ENCODE measurements around the gene RBM39. TPM values are rescaled to one million over a fixed set of nuclear protein-coding genes. Genes with fewer than 3 reads are reported as not detected.
A peak's percentile ranks its signal among the peaks of the same experiment; 100 is the strongest.

Gene RBM39
- total RNA-seq, 2 experiments from 2014 or later, result 317 to 321 TPM

- no peak for DNase-seq
- Mint-ChIP-seq H3K27ac (peak overlapping the region; percentile 77), H3K4me3 (peak overlapping the region; percentile 13), H3K27me3 (no peaks in the 10 kb centered on the region), H3K36me3 (ENCODE audit: low read depth) (peaks cover 35% of the 10 kb centered on the region), H3K4me1 (ENCODE audit: low read depth) (peaks cover 53% of the 10 kb centered on the region), H3K9me3 (no peaks in the 10 kb centered on the region)
- TF ChIP-seq, protein P1, sequence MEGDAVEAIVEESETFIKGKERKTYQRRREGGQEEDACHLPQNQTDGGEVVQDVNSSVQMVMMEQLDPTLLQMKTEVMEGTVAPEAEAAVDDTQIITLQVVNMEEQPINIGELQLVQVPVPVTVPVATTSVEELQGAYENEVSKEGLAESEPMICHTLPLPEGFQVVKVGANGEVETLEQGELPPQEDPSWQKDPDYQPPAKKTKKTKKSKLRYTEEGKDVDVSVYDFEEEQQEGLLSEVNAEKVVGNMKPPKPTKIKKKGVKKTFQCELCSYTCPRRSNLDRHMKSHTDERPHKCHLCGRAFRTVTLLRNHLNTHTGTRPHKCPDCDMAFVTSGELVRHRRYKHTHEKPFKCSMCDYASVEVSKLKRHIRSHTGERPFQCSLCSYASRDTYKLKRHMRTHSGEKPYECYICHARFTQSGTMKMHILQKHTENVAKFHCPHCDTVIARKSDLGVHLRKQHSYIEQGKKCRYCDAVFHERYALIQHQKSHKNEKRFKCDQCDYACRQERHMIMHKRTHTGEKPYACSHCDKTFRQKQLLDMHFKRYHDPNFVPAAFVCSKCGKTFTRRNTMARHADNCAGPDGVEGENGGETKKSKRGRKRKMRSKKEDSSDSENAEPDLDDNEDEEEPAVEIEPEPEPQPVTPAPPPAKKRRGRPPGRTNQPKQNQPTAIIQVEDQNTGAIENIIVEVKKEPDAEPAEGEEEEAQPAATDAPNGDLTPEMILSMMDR (IDR thresholded peaks at IDR 0.05), result no peak
- no peak for ATAC-seq
- ChIA-PET POLR2A (interaction anchor here (0.7 to 9.1 kb wide), 4 partner anchors 15 to 85 kb away, joined by 3 to 163 read pairs (median 4); partner anchors contain the start of genes RBM39 and SPAG4), CTCF (interaction anchor here (0.7 to 3.7 kb wide), 2 partner anchors 37 to 125 kb away, joined by 3 to 22 read pairs; no protein-coding TSS in a partner anchor)
- intact Hi-C loops (cut with micrococcal nuclease), result no loop called here
Observed at GRCh38 chr20:35657271-35657670, 84.8 kb downstream of the RBM39 start.

DNA sequence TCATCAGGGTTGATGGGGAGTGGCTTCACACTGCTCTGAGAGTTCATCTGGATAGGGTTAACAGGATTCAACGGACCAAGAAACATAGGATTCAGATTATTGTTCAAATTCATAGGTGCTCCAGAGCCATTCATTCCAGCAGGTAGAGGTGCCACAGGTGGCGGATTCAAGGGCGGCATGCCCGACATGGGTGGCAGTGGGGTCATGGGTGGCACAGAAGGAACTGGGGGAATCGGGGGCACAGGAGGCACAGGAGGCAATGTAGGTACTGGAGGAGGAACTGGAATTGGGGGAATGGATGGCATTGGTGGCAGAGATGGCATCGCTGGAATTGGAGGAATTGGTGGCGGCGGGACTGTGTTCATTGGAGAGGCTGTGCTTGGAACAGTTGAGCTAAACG lies 87.6 kb downstream of the RBM39 start:
- Mint-ChIP-seq H3K4me1 (ENCODE audit: low read depth) (peaks cover 53% of the 10 kb centered on the region), H3K4me3 (no peak overlapping the region), H3K27ac (no peak overlapping the region), H3K9me3 (no peaks in the 10 kb centered on the region), H3K27me3 (no peaks in the 10 kb centered on the region), H3K36me3 (ENCODE audit: low read depth) (peaks cover 34% of the 10 kb centered on the region)
- TF ChIP-seq, protein P1 (IDR thresholded peaks at IDR 0.05), result no peak
- ChIA-PET CTCF (interaction anchor here (0.9 to 1.8 kb wide), 3 partner anchors 36 to 50 kb away, joined by 3 to 5 read pairs (median 4); no protein-coding TSS in a partner anchor), POLR2A (interaction anchor here (1.0 to 4.3 kb wide), 4 partner anchors 9 to 36 kb away, joined by 4 to 30 read pairs (median 10); partner anchors contain the start of genes CPNE1 and RBM12)
- ATAC-seq (no peak), DNase-seq (no peak)
- intact Hi-C loops (cut with micrococcal nuclease), result no loop called here

DNA sequence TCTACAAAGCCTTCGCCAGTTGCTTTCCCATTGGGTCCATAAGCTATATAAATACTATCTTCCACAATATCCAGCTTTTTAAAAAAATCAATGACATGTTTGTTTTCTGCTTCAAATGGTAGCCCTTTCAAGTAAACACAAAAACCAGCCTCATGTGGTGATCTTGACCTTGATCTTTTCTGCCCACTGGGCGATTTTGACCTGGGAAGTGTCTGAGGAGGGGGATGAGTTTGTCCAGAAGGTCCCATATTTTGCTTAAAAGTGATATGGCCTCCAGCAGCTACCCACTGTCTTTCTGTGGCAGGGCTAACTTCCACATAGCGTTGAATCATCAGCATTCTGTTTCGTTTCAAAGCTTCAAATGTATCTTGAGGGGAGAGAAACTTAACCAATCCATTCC lies 88.2 kb downstream of the RBM39 start:
- ChIA-PET POLR2A (interaction anchor here (0.7 to 4.3 kb wide), 4 partner anchors 9 to 47 kb away, joined by 3 to 30 read pairs (median 10); partner anchors contain the start of genes CPNE1 and RBM12), CTCF (interaction anchor here (0.9 kb wide), 1 partner anchor 35 kb away, joined by 4 read pairs; no protein-coding TSS in a partner anchor)
- Mint-ChIP-seq H3K27me3 (no peaks in the 10 kb centered on the region), H3K36me3 (ENCODE audit: low read depth) (peaks cover 36% of the 10 kb centered on the region), H3K27ac (no peak overlapping the region), H3K9me3 (no peaks in the 10 kb centered on the region), H3K4me3 (no peak overlapping the region), H3K4me1 (ENCODE audit: low read depth) (peaks cover 54% of the 10 kb centered on the region)
- intact Hi-C loops (cut with micrococcal nuclease), result no loop called here
- ATAC-seq (no peak), DNase-seq (no peak)
- TF ChIP-seq, protein P1 (IDR thresholded peaks at IDR 0.05), result no peak

Other genes with a start within 250 kb of the RBM39 start
- not detected for gene C20orf173, start 212.6 kb downstream of the RBM39 start, total RNA-seq
- gene ERGIC3, start 200.2 kb downstream of the RBM39 start, total RNA-seq, result 10 to 100 TPM; 94.3 to 98.0 TPM
- gene SPAG4, start 126.4 kb downstream of the RBM39 start, total RNA-seq, result 10 to 100 TPM; 11.5 to 11.8 TPM
- 100 to 1,000 TPM; 308 to 324 TPM for gene CPNE1, start 77.4 kb downstream of the RBM39 start, total RNA-seq
- 100 to 1,000 TPM; 111 to 114 TPM for gene RBM12, start 77.4 kb downstream of the RBM39 start, total RNA-seq
- 10 to 100 TPM; 39.7 to 40.8 TPM for gene NFS1, start 42.9 kb downstream of the RBM39 start, total RNA-seq
- gene ROMO1, start 42.9 kb downstream of the RBM39 start, total RNA-seq, result 100 to 1,000 TPM; 146 to 148 TPM
- 10 to 100 TPM; 57.9 to 58.8 TPM for gene PHF20, start 29.8 kb upstream of the RBM39 start, total RNA-seq
- gene SCAND1, start 212.2 kb upstream of the RBM39 start, total RNA-seq, result 10 to 100 TPM; 46.4 to 49.2 TPM
- gene CNBD2, start 226.3 kb upstream of the RBM39 start, total RNA-seq, result 1 to 10 TPM; 4.9 to 6.1 TPM

Measured in activated CD8-positive, alpha-beta T cell treated with anti-CD3 and anti-CD28 coated beads for 36 hours (primary cell).